Skeletal muscle tissue (tissue), 4 donors: ENCODE measurements around the gene FAM180A. TPM values are rescaled to one million over a fixed set of nuclear protein-coding genes. Genes with fewer than 3 reads are reported as not detected.

ENCODE experiments used
- H3K27ac ChIP-seq: one replicate; pipeline ENCODE4 v1.7.0; 2013; ENCODE audit warnings: mild to moderate bottlenecking, low read depth, low read length, inconsistent platforms
- H3K27me3 ChIP-seq, 3 donors: one replicate each; pipeline ENCODE4 v1.7.0; 2013; ENCODE audit warnings: low read length in 3 of 3; ENCODE audit not compliant: control insufficient read depth in 3 of 3, insufficient read depth in 3 of 3
- H3K36me3 ChIP-seq, 3 donors: one replicate each; pipeline ENCODE4 v1.7.0; 2013; ENCODE audit warnings: low read length in 3 of 3; ENCODE audit not compliant: control insufficient read depth in 3 of 3, insufficient read depth in 3 of 3
- H3K4me1 ChIP-seq, 3 donors: one replicate each; pipeline ENCODE4 v1.7.0; 2013; ENCODE audit warnings: low read length in 3 of 3, mild to moderate bottlenecking in 3 of 3; ENCODE audit not compliant: control insufficient read depth in 3 of 3, insufficient read depth in 3 of 3
- H3K4me3 ChIP-seq, 3 donors: one replicate each; pipeline ENCODE4 v1.7.0; 2013; ENCODE audit warnings: low read length in 3 of 3
- H3K9ac ChIP-seq, 3 donors: one replicate each; pipeline ENCODE4 v1.7.0; 2013; ENCODE audit warnings: low read length in 3 of 3, mild to moderate bottlenecking in 3 of 3, moderate library complexity in 2 of 3, low read depth in 1 of 3
- H3K9me3 ChIP-seq, 3 donors: one replicate each; pipeline ENCODE4 v1.7.0; 2013; ENCODE audit warnings: low read length in 3 of 3; ENCODE audit not compliant: control insufficient read depth in 3 of 3
- total RNA-seq: library from RNA; depleted of rRNA; stranded (reverse); fragments of >200 nt; gene quantifications from one replicate; pipeline ENCODE4 v1.2.3, GENCODE V29; 2014
- donor health status: Osteomylitis.

FAM180A gene
- total RNA-seq, 1 donor from 2014 or later, result 0.52 TPM

DNA sequence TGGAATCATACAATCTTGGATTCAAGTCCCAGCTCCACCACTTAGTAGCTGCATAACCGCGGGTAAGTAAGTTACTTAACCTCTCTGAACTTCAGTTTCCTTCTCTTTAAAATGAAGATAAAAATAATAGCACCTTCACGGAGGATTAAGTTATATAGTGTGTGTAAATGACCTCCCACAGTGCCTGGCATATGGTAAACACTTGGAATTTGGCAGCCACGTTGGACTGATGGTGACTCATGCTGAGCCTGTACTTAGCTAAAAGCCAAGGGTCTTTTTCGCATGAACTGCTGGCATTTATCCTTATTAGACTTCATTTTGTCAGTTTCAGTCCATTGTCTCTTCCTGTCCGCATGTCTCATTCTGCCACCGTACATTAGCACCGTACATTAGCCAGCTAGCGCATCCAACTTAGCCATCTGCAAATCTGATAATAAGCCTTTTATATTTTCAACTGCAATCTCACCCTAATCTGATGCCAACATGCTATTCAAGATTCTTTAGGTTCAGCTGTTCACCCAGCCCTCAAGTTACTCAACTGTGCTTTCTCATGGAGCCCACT, 31.9 kb downstream of the FAM180A start:
- Histone ChIP-seq H3K27ac (no peak overlapping the region), H3K4me1 (peaks cover 0 to 2% (median 0%) of the 10 kb centered on the region in 3 donors), H3K27me3 (peaks cover 0 to 5% (median 2%) of the 10 kb centered on the region in 3 donors)

DNA sequence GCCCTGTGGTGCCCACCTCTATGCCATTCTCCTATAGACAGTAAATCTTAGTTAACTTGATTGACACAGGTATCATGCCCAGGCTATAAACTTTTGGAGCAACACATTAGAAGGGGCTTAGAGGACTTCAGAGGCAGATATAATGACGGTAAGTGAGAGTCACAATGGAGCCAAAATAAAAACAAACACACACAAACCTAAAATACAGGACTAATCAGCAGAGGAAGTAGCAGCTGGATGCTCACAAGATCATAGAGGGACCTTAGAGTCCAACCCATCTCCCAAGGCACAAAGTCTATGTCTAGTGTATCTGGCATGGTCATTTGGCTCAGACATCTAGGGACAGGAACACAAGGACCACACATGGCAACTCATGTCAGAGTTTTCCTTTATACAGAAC, 32.9 kb downstream of the FAM180A start:
- Histone ChIP-seq H3K4me3 (no peak overlapping the region), H3K36me3 (no peaks in the 10 kb centered on the region), H3K9me3 (no peaks in the 10 kb centered on the region), H3K9ac (no peak overlapping the region), H3K27ac (no peak overlapping the region), H3K27me3 (peaks cover 0 to 5% (median 2%) of the 10 kb centered on the region in 3 donors), H3K4me1 (peaks cover 0 to 2% (median 0%) of the 10 kb centered on the region in 3 donors)

More for the DNA sequence above, 31.9 kb downstream of the FAM180A start:
- Histone ChIP-seq H3K9me3 (no peaks in the 10 kb centered on the region), H3K4me3 (no peak overlapping the region), H3K9ac (no peak overlapping the region), H3K36me3 (no peaks in the 10 kb centered on the region)

DNA sequence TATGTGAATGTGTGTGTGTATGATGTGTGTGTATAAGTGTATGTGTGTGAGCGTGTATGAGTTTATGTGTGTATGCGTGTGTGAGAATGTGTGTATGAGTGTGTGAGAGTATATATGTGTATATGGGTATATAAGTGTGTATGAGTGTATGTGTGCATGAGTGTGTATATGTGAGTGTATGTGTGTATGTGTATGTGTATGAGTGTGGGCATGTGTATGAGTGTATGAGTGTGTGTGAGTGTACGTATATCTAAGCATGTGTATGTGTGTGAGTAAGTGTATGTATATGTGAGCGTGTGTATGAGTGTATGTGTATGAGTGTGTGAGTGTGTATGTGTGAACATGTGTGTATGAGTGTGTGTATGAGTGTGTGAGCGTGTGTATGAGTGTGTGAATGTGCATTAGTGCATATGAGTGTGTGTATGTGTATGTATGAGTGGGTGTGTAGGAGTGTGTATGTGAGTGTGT, 33.5 kb downstream of the FAM180A start:
- peaks cover 0 to 2% (median 0%) of the 10 kb centered on the region in 3 donors for H3K4me1 ChIP-seq
- H3K4me3 ChIP-seq, result no peak overlapping the region
- H3K27me3 ChIP-seq, result peaks cover 0 to 5% (median 2%) of the 10 kb centered on the region in 3 donors
- H3K9ac ChIP-seq, result no peak overlapping the region
- H3K36me3 ChIP-seq, result no peaks in the 10 kb centered on the region
- no peak overlapping the region for H3K27ac ChIP-seq
- H3K9me3 ChIP-seq, result no peaks in the 10 kb centered on the region

DNA sequence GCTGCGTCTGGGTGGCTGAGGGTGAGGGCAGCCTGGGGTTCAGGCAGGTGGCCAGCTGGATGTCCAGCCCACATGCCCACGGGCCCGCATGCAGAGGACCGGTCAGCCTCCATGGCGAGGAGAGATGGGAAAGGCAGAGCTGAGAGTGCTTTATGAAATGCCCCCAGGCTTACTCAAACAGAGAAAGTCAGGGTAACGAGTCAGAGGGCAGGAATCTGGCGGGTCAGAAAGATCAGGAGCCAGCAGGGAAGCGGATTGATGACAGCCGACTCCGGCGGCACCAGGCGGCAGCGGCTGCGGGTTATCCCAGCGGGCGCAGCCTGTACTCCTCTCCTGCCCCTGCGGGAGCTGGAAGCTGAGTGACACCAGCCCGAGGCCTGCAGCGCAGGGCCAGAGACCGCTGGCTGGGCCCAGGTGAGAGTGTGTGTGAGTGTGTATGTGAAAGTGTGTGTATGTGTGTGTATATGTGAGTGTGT, 34.0 kb downstream of the FAM180A start:
- H3K27ac ChIP-seq, result no peak overlapping the region
- H3K4me1 ChIP-seq, result peaks cover 0 to 2% (median 0%) of the 10 kb centered on the region in 3 donors
- no peaks in the 10 kb centered on the region for H3K9me3 ChIP-seq
- no peaks in the 10 kb centered on the region for H3K36me3 ChIP-seq
- no peak overlapping the region for H3K9ac ChIP-seq
- no peak overlapping the region for H3K4me3 ChIP-seq
- H3K27me3 ChIP-seq, result peaks cover 0 to 5% (median 2%) of the 10 kb centered on the region in 3 donors

DNA sequence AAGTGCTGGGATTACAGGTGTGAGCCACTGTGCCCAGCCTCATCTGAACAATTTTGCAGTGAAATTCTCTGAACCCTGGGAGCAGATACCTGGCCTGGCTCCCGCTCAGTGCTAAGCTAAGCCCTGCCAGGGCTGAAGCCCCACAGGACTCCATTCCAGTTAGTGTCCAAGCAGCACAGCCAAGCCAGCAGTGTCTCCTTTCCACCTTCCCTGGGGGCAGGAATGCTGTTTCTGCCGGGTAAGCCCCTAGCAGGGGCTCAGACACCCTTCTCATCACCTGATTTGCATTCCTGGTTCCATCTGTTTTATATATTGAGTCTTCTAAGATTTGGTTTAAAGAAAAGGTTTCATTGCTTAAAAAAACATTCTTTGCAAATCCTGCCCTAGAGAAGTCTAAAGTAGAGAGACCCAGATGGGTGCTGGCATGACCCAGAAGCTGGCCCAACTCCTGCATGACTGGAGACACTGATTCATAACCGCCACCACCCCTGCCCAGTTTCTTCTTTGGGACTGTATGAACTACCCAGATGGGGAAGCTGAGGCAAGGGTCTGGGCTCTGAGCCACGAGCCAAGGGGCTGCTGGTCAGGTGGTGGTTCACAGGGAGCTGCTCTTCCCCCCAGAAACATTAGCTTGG, 34.7 kb downstream of the FAM180A start:
- peaks cover 0 to 2% (median 0%) of the 10 kb centered on the region in 3 donors for H3K4me1 ChIP-seq
- H3K9me3 ChIP-seq, result no peaks in the 10 kb centered on the region
- no peak overlapping the region for H3K27ac ChIP-seq
- H3K9ac ChIP-seq, result no peak overlapping the region
- peaks cover 0 to 5% (median 2%) of the 10 kb centered on the region in 3 donors for H3K27me3 ChIP-seq
- H3K4me3 ChIP-seq, result no peak overlapping the region
- H3K36me3 ChIP-seq, result no peaks in the 10 kb centered on the region

DNA sequence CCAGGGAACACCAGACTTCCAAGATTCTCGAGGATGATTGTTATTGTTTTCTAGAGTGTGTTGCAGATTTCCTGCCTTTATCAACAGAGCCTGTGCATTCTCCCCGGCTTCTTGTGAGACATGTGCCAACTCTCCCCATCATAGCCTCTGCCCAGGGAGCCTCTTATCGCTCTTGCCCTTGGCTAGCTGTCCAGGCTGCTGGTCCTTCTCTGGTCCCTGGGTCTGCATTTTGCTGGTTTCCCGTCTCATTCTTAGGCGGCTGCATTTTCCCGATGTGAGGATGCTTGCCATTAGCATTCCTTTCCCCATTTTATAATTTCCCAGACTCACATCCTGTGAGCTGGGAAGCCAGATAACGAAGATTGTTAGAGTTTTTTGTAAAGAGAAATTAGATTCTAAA, 35.8 kb downstream of the FAM180A start:
- Histone ChIP-seq H3K4me3 (no peak overlapping the region), H3K36me3 (no peaks in the 10 kb centered on the region), H3K27ac (no peak overlapping the region), H3K9ac (no peak overlapping the region), H3K4me1 (peaks cover 0 to 2% (median 0%) of the 10 kb centered on the region in 3 donors), H3K27me3 (peaks cover 0 to 5% (median 2%) of the 10 kb centered on the region in 3 donors), H3K9me3 (no peaks in the 10 kb centered on the region)

DNA sequence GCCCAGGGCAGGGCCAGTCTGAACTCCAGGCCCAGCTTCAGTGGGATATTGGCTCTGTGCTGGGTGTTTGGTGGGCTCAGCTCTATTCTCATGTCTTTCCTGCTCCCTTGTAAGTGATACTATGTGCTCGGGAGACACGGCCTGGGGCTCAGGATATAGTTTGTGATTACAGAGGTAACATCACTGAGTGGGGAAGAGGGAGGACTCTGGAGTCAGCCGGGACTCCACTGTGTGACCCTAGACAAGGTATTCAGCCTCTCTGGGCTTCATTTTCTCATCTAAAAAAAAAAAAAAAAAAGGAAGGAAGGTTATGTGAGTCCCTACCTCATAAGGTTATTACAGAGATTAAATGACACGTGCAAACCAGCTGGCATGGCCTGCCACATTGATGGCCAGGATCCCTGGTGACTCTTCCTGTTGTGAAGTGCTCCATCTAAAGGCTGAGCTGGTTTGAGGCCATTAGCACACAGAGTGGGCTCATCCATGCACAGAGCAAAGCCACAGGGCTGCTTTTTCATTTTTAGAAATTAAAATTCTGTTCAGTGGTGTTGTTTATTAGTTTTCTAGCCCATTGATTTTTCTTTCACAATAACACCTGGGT, 36.3 kb downstream of the FAM180A start:
- Histone ChIP-seq H3K4me3 (no peak overlapping the region), H3K27ac (no peak overlapping the region), H3K4me1 (peaks cover 0 to 2% (median 0%) of the 10 kb centered on the region in 3 donors), H3K9me3 (no peaks in the 10 kb centered on the region), H3K27me3 (peaks cover 0 to 5% (median 2%) of the 10 kb centered on the region in 3 donors), H3K9ac (no peak overlapping the region), H3K36me3 (no peaks in the 10 kb centered on the region)

- H3K4me3 ChIP-seq, result no peak overlapping the region
- peaks cover 0 to 5% (median 2%) of the 10 kb centered on the region in 3 donors for H3K27me3 ChIP-seq
- H3K36me3 ChIP-seq, result no peaks in the 10 kb centered on the region
- H3K9ac ChIP-seq, result no peak overlapping the region
- H3K9me3 ChIP-seq, result no peaks in the 10 kb centered on the region
- no peak overlapping the region for H3K27ac ChIP-seq
- peaks cover 0 to 13% (median 9%) of the 10 kb centered on the region in 3 donors for H3K4me1 ChIP-seq
These were observed 37.5 kb downstream of the FAM180A start for GRCh38 chr7:135711139-135711469.

GRCh38 chr7:135710417-135711138, 38.0 kb downstream of the FAM180A start:
- Histone ChIP-seq H3K4me1 (peaks cover 0 to 15% (median 11%) of the 10 kb centered on the region in 3 donors), H3K9me3 (no peaks in the 10 kb centered on the region), H3K27me3 (peaks cover 0 to 5% (median 2%) of the 10 kb centered on the region in 3 donors), H3K27ac (no peak overlapping the region), H3K36me3 (no peaks in the 10 kb centered on the region), H3K9ac (no peak overlapping the region), H3K4me3 (no peak overlapping the region)
